Activated CD4-positive, alpha-beta memory T cell treated with anti-CD3 and anti-CD28 coated beads for 36 hours (primary cell): Measurements from ENCODE around the gene SCEL. TPM values are rescaled to one million over a fixed set of nuclear protein-coding genes. Genes with fewer than 3 reads are reported as not detected.
"Not testable (repeated sequence)": the region's sequence is repeated elsewhere in the genome, so short reads cannot be mapped to it uniquely, and the experiment has no call there.

Experiments used
- CTCF ChIA-PET: fragments of 350-600 bp; sonication (Branson Sonifier 250); formaldehyde crosslinking; loops from one replicate; lab custom pipeline; 2021; ENCODE audit warnings: antibody characterized with exemption, inconsistent platforms; lab: Charles Lee
- POLR2A ChIA-PET: fragments of 350-600 bp; sonication (Branson Sonifier 250); formaldehyde crosslinking; loops from one replicate; lab custom pipeline; 2021; ENCODE audit warnings: antibody characterized with exemption; lab: Charles Lee
- DNase-seq: peaks from one replicate; pipeline ENCODE4 v3.0.0-alpha.2; 2020
- H3K27ac Mint-ChIP-seq: one replicate; pipeline ENCODE4 v1.8.0; 2021; ENCODE audit warnings: mixed read lengths
- H3K27me3 Mint-ChIP-seq: one replicate; pipeline ENCODE4 v1.8.0; 2021; ENCODE audit warnings: mixed read lengths
- H3K36me3 Mint-ChIP-seq: one replicate; pipeline ENCODE4 v1.8.0; 2021; ENCODE audit warnings: mixed read lengths
- H3K4me1 Mint-ChIP-seq: one replicate; pipeline ENCODE4 v1.8.0; 2021; ENCODE audit warnings: low read depth, mixed read lengths
- H3K4me3 Mint-ChIP-seq: one replicate; pipeline ENCODE4 v1.8.0; 2021; ENCODE audit warnings: mild to moderate bottlenecking, mixed read lengths
- H3K9me3 Mint-ChIP-seq: one replicate; pipeline ENCODE4 v1.8.0; 2021; ENCODE audit warnings: mixed read lengths
- intact Hi-C: fragments of 100-400 bp; cut with micrococcal nuclease; formaldehyde crosslinking; loops from one replicate; pipeline ENCODE4 v1.15.1; 2023
- total RNA-seq, 2 experiments: library from RNA; stranded (reverse); gene quantifications; one replicate each; pipeline ENCODE4 v1.2.3, GENCODE V29; 2021

Gene SCEL
- total RNA-seq, 2 experiments from 2014 or later: not detected

DNA sequence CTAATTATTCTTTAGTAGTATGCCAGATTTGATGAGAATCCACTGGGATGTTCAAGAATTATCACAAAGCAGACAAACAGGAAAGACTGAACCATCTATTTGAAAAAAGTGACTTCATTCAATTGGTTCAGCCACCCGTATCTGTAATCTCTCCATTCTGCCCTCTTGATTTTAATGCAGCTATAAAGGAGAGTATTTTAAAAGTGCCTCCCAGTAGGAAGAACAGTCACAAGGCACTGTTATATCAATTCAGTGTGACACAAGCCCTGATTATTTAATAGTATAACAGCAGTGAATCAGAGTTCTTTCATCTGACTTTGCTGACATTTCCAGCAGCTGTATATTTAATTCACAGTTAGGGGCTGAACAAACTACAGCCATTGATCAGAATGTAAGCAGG is 84.6 kb downstream of the SCEL start:
- Mint-ChIP-seq H3K4me3 (no peak overlapping the region), H3K36me3 (no peaks in the 10 kb centered on the region), H3K9me3 (no peaks in the 10 kb centered on the region), H3K27ac (no peak overlapping the region), H3K4me1 (no peaks in the 10 kb centered on the region), H3K27me3 (peaks cover 12% of the 10 kb centered on the region)
- intact Hi-C loops: no loop called here
- POLR2A ChIA-PET: no interaction called here
- CTCF ChIA-PET: no interaction called here
- DNase-seq: no peak

DNA sequence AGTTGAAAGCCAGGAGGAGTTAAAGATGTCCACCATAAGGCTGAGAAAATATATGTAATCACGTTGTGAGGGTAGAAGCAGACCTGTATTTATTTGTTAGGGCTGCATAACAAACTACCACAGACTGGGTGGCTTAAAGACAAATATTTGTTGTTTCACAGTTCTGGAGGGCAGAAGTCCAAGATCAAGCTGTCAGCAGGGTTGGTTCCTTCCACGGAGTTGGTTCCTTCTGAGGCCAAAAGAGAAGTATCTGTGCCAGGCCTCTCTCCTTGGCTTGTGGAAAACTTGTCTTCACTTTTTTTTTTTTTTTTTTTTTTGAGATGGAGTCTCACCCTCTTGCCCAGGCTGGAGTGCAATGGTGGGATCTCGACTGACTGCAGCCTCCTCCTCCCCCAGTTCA is 88.3 kb downstream of the SCEL start:
- no peaks in the 10 kb centered on the region for H3K36me3 Mint-ChIP-seq
- H3K27ac Mint-ChIP-seq: no peak overlapping the region
- no peaks in the 10 kb centered on the region for H3K9me3 Mint-ChIP-seq
- no peaks in the 10 kb centered on the region for H3K4me1 Mint-ChIP-seq
- POLR2A ChIA-PET: no interaction called here
- H3K27me3 Mint-ChIP-seq: peaks cover 11% of the 10 kb centered on the region
- DNase-seq: no peak
- intact Hi-C loops: no loop called here
- H3K4me3 Mint-ChIP-seq: no peak overlapping the region
- CTCF ChIA-PET: no interaction called here

DNA sequence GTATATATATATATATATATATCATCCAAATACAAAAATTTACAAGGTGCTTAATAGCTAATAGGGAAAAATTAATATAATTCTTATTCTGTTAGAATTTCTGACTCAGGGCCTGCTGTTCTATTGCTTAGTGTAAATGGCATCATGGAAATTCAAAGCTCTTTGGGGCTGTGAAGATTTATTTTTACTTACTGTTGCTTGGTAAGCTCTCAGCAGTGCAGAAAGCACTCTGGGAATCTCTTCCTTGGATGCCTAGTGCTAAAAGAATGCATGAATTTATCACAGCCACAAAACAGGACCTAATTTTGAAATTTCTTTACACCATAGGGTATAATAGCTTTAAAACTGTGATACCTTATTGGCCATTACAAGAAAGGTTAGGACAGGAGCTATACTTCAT is 92.7 kb downstream of the SCEL start:
- no peak for DNase-seq
- POLR2A ChIA-PET: interaction anchor here (0.6 kb wide), 1 partner anchor 565 kb away, joined by 3 read pairs; no protein-coding TSS in a partner anchor
- H3K27ac Mint-ChIP-seq: no peak overlapping the region
- H3K27me3 Mint-ChIP-seq: peaks cover 6% of the 10 kb centered on the region
- CTCF ChIA-PET: interaction anchor here (0.6 to 0.8 kb wide), 2 partner anchors 30 to 1348 kb away, joined by 3 read pairs; no protein-coding TSS in a partner anchor
- no peaks in the 10 kb centered on the region for H3K9me3 Mint-ChIP-seq
- intact Hi-C loops: no loop called here
- H3K4me3 Mint-ChIP-seq: no peak overlapping the region
- no peaks in the 10 kb centered on the region for H3K36me3 Mint-ChIP-seq
- no peaks in the 10 kb centered on the region for H3K4me1 Mint-ChIP-seq

DNA sequence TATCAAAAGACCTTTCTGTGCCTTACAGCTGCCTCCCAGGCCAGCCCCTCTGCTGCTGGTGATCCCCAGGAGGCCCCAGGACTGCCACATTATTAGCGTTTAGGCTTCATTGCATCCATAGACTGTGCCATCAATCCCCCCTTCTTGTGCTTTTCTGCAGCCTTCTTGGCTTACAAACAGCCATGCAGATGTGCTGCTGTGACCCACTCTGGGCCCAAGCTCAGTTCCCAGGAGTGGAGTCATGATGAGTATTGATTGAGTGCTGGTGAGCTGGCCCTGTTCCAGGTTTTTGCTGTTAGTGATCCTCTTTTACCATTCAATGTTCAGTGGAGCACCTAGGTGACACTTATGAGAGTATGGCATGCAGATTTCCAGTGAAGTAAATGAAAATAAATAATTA is 102.1 kb downstream of the SCEL start:
- no peak for DNase-seq
- H3K27me3 Mint-ChIP-seq: peaks cover 2% of the 10 kb centered on the region
- intact Hi-C loops: no loop called here
- H3K4me3 Mint-ChIP-seq: no peak overlapping the region
- CTCF ChIA-PET: no interaction called here
- no peaks in the 10 kb centered on the region for H3K4me1 Mint-ChIP-seq
- H3K27ac Mint-ChIP-seq: no peak overlapping the region
- H3K36me3 Mint-ChIP-seq: no peaks in the 10 kb centered on the region
- H3K9me3 Mint-ChIP-seq: no peaks in the 10 kb centered on the region
- POLR2A ChIA-PET: no interaction called here

DNA sequence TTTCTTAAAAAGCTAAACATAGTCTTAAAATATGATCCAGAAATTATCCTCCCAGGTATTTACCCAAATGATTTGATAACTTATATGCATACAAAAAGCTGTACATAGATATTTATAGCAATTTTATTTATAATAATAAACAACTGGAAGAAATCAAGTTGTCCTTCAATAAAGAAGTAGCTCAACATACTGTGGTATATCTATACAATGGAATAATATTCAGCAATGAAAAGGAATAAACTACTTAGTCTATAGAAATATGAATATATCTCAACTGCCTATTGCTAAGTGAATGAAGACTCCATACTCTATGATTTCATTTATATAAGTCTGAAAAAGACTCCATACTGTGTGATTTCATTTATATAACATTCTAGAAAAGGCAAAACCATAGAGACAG is 114.9 kb downstream of the SCEL start:
- POLR2A ChIA-PET: no interaction called here
- H3K27me3 Mint-ChIP-seq: peaks cover 5% of the 10 kb centered on the region
- no peaks in the 10 kb centered on the region for H3K4me1 Mint-ChIP-seq
- H3K9me3 Mint-ChIP-seq: peaks cover 7% of the 10 kb centered on the region
- H3K27ac Mint-ChIP-seq: no peak overlapping the region
- peaks cover 1% of the 10 kb centered on the region for H3K36me3 Mint-ChIP-seq
- DNase-seq: no peak
- CTCF ChIA-PET: interaction anchor here (0.6 kb wide), 2 partner anchors 59 to 471 kb away, joined by 3 to 8 read pairs; no protein-coding TSS in a partner anchor
- H3K4me3 Mint-ChIP-seq: no peak overlapping the region
- intact Hi-C loops: no loop called here

DNA sequence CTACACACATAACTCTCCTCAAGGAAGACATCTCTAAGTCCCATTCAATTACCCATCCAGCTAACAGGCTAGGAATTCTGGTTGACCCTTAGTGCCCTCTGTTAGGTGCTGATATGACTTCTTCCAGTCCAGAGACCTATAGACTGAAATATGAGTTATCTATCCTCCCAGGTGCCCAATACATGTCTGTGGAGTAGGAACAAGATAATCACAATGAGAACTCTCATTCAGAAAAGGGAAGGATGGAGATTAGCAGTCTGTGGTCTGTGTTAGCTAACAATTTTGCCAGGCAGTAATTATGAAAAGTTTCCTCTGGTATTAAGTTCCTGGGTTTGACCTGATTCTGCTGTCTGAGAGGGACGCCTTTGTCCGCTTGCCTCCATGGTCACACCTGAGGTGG is 117.8 kb downstream of the SCEL start:
- peaks cover 1% of the 10 kb centered on the region for H3K36me3 Mint-ChIP-seq
- CTCF ChIA-PET: no interaction called here
- POLR2A ChIA-PET: no interaction called here
- DNase-seq: no peak
- no peaks in the 10 kb centered on the region for H3K4me1 Mint-ChIP-seq
- H3K4me3 Mint-ChIP-seq: no peak overlapping the region
- peaks cover 7% of the 10 kb centered on the region for H3K9me3 Mint-ChIP-seq
- peaks cover 5% of the 10 kb centered on the region for H3K27me3 Mint-ChIP-seq
- no peak overlapping the region for H3K27ac Mint-ChIP-seq
- intact Hi-C loops: no loop called here

DNA sequence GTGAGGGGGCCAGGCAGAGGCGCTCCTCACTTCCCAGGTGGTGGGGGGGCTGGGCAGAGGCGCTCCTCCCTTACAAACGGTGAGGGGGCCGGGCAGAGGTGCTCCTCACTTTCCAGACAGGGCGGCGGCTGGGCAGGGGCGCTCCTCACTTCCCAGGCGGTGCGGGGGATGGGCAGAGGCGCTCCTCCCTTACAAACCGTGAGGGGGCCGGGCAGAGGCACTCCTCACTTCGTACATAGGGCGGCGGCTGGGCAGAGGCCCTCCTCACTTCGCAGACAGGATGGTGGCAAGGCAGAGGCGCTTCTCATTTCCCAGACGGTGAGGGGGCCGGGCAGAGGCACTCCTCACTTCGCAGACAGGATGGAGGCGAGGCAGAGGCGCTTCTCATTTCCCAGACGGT is 124.5 kb downstream of the SCEL start:
- intact Hi-C loops, H3K36me3 Mint-ChIP-seq, DNase-seq, POLR2A ChIA-PET, H3K4me3 Mint-ChIP-seq, CTCF ChIA-PET, H3K27me3 Mint-ChIP-seq, H3K4me1 Mint-ChIP-seq, H3K27ac Mint-ChIP-seq, H3K9me3 Mint-ChIP-seq: not testable (repeated sequence)

DNA sequence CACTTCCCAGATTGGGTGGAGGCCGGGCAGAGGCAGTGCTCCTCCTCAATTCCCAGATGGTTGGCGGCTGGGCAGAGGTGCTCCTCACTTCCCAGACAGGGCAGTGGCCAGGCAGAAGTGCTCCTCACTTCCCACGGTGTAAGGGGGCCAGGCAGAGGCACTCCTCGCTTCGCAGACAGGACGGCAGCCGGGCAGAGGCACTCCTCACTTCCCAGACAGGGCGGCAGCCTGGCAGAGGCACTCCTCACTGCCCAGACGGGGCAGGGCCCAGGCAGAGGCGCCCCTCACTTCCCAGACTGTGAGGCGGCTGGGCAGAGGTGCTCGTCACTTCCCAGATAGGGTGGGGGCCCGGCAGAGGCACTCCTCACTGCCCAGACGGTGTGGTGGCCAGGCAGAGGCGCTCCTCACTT is 125.3 kb downstream of the SCEL start:
- POLR2A ChIA-PET: no interaction called here
- no peak overlapping the region for H3K4me3 Mint-ChIP-seq
- H3K27me3 Mint-ChIP-seq: peaks cover 3% of the 10 kb centered on the region
- H3K4me1 Mint-ChIP-seq: no peaks in the 10 kb centered on the region
- no peaks in the 10 kb centered on the region for H3K9me3 Mint-ChIP-seq
- DNase-seq: no peak
- CTCF ChIA-PET: no interaction called here
- intact Hi-C loops: no loop called here
- H3K27ac Mint-ChIP-seq: no peak overlapping the region
- H3K36me3 Mint-ChIP-seq: no peaks in the 10 kb centered on the region

DNA sequence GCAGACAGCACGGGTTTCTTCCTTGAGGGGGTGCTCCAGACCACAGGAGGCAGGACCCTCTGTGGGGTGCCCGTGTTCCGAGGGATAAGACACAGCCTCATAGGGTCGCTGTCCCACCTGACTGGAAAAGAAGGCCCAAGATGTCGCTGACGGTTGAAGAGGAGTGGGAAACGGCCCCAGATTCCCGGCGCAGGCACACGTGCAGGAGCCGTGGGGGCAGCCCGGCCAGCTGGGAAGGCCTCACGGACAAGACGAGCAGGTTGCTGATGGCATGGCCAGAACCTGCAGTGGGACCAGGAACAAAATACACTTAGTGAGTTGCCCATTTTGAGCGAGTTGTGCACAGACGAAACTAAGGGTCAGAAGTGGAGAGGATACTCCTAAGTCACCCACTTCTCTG is 126.8 kb downstream of the SCEL start:
- intact Hi-C loops, POLR2A ChIA-PET, H3K36me3 Mint-ChIP-seq, H3K4me1 Mint-ChIP-seq, H3K9me3 Mint-ChIP-seq, H3K4me3 Mint-ChIP-seq, DNase-seq, CTCF ChIA-PET, H3K27ac Mint-ChIP-seq, H3K27me3 Mint-ChIP-seq: not testable (repeated sequence)

DNA sequence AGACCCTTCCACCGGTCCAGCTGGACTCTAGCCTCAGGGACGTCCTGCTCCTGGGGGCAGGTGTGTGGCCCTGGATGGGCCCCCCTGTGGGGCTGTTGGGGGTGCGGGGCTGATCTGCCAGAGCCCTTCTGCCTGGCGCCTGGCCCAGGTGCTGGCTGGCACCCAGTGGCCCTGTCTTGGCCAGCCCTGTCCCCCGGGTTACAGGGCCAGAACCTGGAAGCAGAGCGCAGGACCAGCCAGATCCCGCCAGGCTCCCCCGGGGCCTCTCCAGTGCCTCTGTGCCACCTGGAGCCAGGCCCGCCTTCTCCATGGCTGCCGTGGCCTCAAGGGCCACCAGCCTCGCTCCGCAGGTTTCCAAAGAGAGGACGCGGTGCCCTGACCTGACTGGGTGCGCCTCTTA is 127.3 kb downstream of the SCEL start:
- intact Hi-C loops, H3K36me3 Mint-ChIP-seq, POLR2A ChIA-PET, H3K27ac Mint-ChIP-seq, DNase-seq, CTCF ChIA-PET, H3K9me3 Mint-ChIP-seq, H3K4me3 Mint-ChIP-seq, H3K27me3 Mint-ChIP-seq, H3K4me1 Mint-ChIP-seq: not testable (repeated sequence)

DNA sequence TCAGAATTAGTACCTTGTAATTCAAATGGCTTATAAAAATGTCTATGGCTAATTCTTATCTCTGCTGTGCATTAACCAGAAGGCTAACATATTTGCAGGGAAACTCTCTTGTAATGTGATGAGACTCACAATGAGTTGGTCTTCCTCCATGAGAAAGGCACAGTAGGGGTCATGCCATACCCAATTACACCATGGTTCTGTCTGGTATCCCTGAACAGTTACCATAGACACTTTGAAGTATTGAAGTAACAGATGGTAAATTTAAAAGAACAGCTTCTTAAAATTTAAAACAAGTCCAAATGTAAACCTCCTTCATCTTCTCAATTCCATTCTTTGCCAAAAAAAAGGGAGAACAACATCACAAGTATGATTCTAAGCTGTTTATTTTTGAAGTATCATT is 139.3 kb downstream of the SCEL start:
- ChIA-PET CTCF (interaction anchor here (0.6 kb wide), 1 partner anchor 365 kb away, joined by 3 read pairs; no protein-coding TSS in a partner anchor), POLR2A (no interaction called here)
- Mint-ChIP-seq H3K27ac (no peak overlapping the region), H3K27me3 (peaks cover 46% of the 10 kb centered on the region), H3K9me3 (peaks cover 4% of the 10 kb centered on the region), H3K4me1 (no peaks in the 10 kb centered on the region), H3K4me3 (no peak overlapping the region), H3K36me3 (no peaks in the 10 kb centered on the region)
- intact Hi-C loops: no loop called here
- DNase-seq: no peak

DNA sequence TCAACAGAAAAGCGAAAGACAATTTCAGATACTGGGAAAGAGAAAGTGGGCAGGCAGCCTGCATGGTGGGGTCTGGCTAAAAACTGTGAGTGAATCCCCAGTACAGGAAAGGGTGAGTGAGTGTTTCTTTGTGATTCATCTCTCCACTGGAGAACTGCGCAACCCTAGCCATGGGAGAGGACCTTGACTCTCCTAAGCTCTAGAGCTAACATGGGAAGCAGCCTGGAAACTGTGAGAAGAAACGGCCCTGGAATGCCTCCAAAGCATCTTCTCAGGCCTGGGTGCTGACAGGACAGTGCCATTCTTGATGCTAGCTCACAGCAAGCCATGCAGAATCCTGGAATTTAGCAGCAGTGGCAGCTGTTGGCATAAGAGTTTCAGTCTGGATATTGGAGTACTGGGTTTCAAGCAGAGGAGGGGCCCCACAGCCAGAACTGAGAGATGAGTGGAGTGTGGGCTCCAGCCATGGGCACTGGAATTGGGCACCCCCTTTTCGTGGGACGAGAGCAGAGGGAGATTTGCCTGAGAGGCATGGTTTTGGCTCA is 143.3 kb downstream of the SCEL start:
- POLR2A ChIA-PET: no interaction called here
- no peak overlapping the region for H3K27ac Mint-ChIP-seq
- no peak for DNase-seq
- CTCF ChIA-PET: no interaction called here
- no peaks in the 10 kb centered on the region for H3K4me1 Mint-ChIP-seq
- no peaks in the 10 kb centered on the region for H3K36me3 Mint-ChIP-seq
- no peak overlapping the region for H3K4me3 Mint-ChIP-seq
- intact Hi-C loops: no loop called here
- peaks cover 4% of the 10 kb centered on the region for H3K9me3 Mint-ChIP-seq
- peaks cover 28% of the 10 kb centered on the region for H3K27me3 Mint-ChIP-seq

DNA sequence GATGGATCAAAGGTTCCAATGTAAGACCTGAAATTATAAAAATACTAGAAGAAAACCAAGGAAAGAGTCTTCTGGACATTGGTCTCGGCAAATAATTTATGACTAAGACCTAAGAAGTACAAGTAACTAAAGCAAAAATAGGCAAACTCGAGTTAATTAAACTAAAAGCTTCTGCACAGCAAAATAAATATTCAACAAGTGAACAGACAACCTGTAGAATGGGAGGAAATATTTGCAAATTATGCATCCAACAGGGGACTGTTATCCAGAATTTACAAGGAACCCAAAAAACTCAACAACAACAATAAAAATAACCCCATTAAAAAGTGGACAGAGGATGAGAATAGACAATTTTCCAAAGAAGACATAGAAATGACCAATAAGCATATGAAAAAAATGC is 152.3 kb downstream of the SCEL start:
- Mint-ChIP-seq H3K36me3 (no peaks in the 10 kb centered on the region), H3K4me3 (no peak overlapping the region), H3K27ac (no peak overlapping the region), H3K9me3 (peaks cover 7% of the 10 kb centered on the region), H3K4me1 (no peaks in the 10 kb centered on the region), H3K27me3 (no peaks in the 10 kb centered on the region)
- intact Hi-C loops: no loop called here
- ChIA-PET POLR2A (no interaction called here), CTCF (no interaction called here)
- DNase-seq: no peak
